ENCODE data around the gene FTCD. TPM values are rescaled to one million over a fixed set of nuclear protein-coding genes. Genes with fewer than 3 reads are reported as not detected.

Gene FTCD
- total and polyA plus RNA-seq, 9 of the 15 experiments (the other 6 are each of a cell fraction or from before 2014, with no cell fraction given) = 0.11 to 1.6 (median 0.67) TPM; not detected in 5

DNA sequence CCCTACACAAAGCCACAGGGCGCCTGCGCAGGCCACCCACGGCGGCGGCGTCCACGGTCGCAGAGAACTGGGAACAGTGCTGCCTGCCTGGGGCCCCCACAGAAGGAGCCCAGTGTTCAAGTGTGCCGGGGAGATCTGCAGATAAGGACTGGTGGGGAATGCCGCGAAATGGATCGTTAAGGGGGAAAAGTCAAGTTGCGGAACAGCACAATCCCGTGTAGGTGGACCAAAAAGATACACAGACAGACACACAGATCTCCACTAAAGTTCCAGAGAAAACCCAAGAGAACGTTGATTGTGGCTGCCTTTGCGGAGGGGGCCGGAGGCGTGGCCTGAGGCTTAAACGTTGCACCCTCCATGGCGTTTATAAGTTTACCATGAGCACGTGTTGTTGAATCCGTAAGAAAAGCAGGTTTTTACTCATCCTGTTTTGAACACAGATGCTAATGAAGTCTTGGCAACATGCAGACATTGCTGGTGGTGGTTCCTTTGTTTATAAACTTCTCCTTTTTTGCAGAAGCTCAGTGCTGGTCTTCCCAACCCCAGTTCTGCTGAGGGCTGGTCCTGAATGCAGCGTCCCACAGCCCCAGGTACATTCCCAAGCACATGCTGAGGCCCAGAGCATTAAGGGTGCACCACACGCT, 24.8 kb upstream of the FTCD start (continued):
- 0 out of 2 replicates have a peak, but pooled peaks have one; percentile 36 for TF ChIP-seq CXXC5 (CRISPR knock-in tag; IDR thresholded peaks at IDR 0.05)
- TF ChIP-seq RAD21 (CRISPR knock-in tag; conservative IDR thresholded peaks at IDR 0.05 in 1 of 2, IDR thresholded peaks at IDR 0.05 in 1 of 2) = no peak
- TF ChIP-seq EP400 (IDR thresholded peaks at IDR 0.05) = peak; percentile 49; the same call in 1 of the 2 replicates
- TF ChIP-seq ETS2 (tag; IDR thresholded peaks at IDR 0.05; ENCODE audit: borderline replicate concordance, poor library complexity, severe bottlenecking) = no peak
- TF ChIP-seq SAFB (IDR thresholded peaks at IDR 0.05; ENCODE audit: borderline replicate concordance, low read depth, low read length) = 0 out of 2 replicates have a peak, but pooled peaks have one; percentile 26
- TF ChIP-seq SMAD2 (IDR thresholded peaks at IDR 0.05; ENCODE audit: low read depth, low read length) = no peak
- TF ChIP-seq, protein P1, sequence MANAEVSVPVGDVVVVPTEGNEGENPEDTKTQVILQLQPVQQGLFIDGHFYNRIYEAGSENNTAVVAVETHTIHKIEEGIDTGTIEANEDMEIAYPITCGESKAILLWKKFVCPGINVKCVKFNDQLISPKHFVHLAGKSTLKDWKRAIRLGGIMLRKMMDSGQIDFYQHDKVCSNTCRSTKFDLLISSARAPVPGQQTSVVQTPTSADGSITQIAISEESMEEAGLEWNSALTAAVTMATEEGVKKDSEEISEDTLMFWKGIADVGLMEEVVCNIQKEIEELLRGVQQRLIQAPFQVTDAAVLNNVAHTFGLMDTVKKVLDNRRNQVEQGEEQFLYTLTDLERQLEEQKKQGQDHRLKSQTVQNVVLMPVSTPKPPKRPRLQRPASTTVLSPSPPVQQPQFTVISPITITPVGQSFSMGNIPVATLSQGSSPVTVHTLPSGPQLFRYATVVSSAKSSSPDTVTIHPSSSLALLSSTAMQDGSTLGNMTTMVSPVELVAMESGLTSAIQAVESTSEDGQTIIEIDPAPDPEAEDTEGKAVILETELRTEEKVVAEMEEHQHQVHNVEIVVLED (CRISPR knock-in tag; IDR thresholded peaks at IDR 0.05) = no peak
- TF ChIP-seq SETDB1 (IDR thresholded peaks at IDR 0.05; ENCODE audit: low read length) = no peak
- TF ChIP-seq, protein P2, sequence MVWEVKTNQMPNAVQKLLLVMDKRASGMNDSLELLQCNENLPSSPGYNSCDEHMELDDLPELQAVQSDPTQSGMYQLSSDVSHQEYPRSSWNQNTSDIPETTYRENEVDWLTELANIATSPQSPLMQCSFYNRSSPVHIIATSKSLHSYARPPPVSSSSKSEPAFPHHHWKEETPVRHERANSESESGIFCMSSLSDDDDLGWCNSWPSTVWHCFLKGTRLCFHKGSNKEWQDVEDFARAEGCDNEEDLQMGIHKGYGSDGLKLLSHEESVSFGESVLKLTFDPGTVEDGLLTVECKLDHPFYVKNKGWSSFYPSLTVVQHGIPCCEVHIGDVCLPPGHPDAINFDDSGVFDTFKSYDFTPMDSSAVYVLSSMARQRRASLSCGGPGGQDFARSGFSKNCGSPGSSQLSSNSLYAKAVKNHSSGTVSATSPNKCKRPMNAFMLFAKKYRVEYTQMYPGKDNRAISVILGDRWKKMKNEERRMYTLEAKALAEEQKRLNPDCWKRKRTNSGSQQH (CRISPR knock-in tag; IDR thresholded peaks at IDR 0.05) = no peak
- TF ChIP-seq, protein P3, sequence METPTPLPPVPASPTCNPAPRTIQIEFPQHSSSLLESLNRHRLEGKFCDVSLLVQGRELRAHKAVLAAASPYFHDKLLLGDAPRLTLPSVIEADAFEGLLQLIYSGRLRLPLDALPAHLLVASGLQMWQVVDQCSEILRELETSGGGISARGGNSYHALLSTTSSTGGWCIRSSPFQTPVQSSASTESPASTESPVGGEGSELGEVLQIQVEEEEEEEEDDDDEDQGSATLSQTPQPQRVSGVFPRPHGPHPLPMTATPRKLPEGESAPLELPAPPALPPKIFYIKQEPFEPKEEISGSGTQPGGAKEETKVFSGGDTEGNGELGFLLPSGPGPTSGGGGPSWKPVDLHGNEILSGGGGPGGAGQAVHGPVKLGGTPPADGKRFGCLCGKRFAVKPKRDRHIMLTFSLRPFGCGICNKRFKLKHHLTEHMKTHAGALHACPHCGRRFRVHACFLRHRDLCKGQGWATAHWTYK (CRISPR knock-in tag; IDR thresholded peaks at IDR 0.05) = no peak
- no peak for TF ChIP-seq MTF1 (CRISPR knock-in tag; IDR thresholded peaks at IDR 0.05; ENCODE audit: borderline replicate concordance)
- TF ChIP-seq HNRNPK (IDR thresholded peaks at IDR 0.05; ENCODE audit: low read depth, low read length, poor library complexity, severe bottlenecking) = no peak
- TF ChIP-seq, protein P4, sequence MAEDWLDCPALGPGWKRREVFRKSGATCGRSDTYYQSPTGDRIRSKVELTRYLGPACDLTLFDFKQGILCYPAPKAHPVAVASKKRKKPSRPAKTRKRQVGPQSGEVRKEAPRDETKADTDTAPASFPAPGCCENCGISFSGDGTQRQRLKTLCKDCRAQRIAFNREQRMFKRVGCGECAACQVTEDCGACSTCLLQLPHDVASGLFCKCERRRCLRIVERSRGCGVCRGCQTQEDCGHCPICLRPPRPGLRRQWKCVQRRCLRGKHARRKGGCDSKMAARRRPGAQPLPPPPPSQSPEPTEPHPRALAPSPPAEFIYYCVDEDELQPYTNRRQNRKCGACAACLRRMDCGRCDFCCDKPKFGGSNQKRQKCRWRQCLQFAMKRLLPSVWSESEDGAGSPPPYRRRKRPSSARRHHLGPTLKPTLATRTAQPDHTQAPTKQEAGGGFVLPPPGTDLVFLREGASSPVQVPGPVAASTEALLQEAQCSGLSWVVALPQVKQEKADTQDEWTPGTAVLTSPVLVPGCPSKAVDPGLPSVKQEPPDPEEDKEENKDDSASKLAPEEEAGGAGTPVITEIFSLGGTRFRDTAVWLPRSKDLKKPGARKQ (CRISPR knock-in tag; IDR thresholded peaks at IDR 0.05) = 0 out of 2 replicates have a peak, but pooled peaks have one; percentile 16
- no peak for TF ChIP-seq CSDE1 (IDR thresholded peaks at IDR 0.05)
- peak; percentile 46 for TF ChIP-seq HMGN3 (IDR thresholded peaks at IDR 0.05; ENCODE audit: borderline replicate concordance, extremely low read depth, insufficient read length, low read depth, low read length)
- TF ChIP-seq ZNF41 (CRISPR knock-in tag; conservative IDR thresholded peaks at IDR 0.05) = no peak
- TF ChIP-seq ZNF76 (CRISPR knock-in tag; IDR thresholded peaks at IDR 0.05; ENCODE audit: borderline replicate concordance) = no peak
- TF ChIP-seq ZNF224 (CRISPR knock-in tag; IDR thresholded peaks at IDR 0.05) = no peak
- no peak for TF ChIP-seq CC2D1A (IDR thresholded peaks at IDR 0.05)
- TF ChIP-seq ZEB2 (IDR thresholded peaks at IDR 0.05) = no peak
- TF ChIP-seq, protein P5, sequence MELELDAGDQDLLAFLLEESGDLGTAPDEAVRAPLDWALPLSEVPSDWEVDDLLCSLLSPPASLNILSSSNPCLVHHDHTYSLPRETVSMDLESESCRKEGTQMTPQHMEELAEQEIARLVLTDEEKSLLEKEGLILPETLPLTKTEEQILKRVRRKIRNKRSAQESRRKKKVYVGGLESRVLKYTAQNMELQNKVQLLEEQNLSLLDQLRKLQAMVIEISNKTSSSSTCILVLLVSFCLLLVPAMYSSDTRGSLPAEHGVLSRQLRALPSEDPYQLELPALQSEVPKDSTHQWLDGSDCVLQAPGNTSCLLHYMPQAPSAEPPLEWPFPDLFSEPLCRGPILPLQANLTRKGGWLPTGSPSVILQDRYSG (tag; conservative IDR thresholded peaks at IDR 0.05; ENCODE audit: low read depth) = peak; percentile 55; the same call in 1 of the 2 replicates
